ENCODE measurements around the gene HLA-DPA1. TPM values are rescaled to one million over a fixed set of nuclear protein-coding genes. Genes with fewer than 3 reads are reported as not detected.
"Not testable (repeated sequence)": the region's sequence is repeated elsewhere in the genome, so short reads cannot be mapped to it uniquely, and the experiment has no call there.

HLA-DPA1 gene
- total and polyA plus RNA-seq, 2 experiments from 2014 or later, result 2.6 to 4.7 TPM

GRCh38 chr6:33064723-33065122 is 8.7 kb downstream of the HLA-DPA1 start:
- WGBS (ENCODE audit: low lambda C conversion rate, missing lambda C conversion rate), result 32% methylated on average over 4 of the region's 4 CpGs
- Histone ChIP-seq H3K27ac (peak overlapping the region; percentile 8), H2AFZ (no peak overlapping the region), H3K4me3 (no peak overlapping the region), H3K27me3 (no peaks in the 10 kb centered on the region), H3K9me2 (replicated peaks; ENCODE audit: insufficient read depth) (no peaks in the 10 kb centered on the region), H3K36me3 (replicated peaks; ENCODE audit: insufficient read depth, low read depth) (no peaks in the 10 kb centered on the region), H3K4me2 (no peak overlapping the region), H3K4me1 (ENCODE audit: insufficient read depth) (no peaks in the 10 kb centered on the region), H4K20me1 (ENCODE audit: insufficient read depth, poor library complexity, severe bottlenecking) (no peaks in the 10 kb centered on the region), H3K79me2 (no peaks in the 10 kb centered on the region), H3K9me3 (ENCODE audit: low read depth) (no peaks in the 10 kb centered on the region)
- no peak for TF ChIP-seq EZH2phosphoT487 (IDR thresholded peaks at IDR 0.05; ENCODE audit: low read depth, severe bottlenecking, unreplicated experiment)
- TF ChIP-seq, protein P1, sequence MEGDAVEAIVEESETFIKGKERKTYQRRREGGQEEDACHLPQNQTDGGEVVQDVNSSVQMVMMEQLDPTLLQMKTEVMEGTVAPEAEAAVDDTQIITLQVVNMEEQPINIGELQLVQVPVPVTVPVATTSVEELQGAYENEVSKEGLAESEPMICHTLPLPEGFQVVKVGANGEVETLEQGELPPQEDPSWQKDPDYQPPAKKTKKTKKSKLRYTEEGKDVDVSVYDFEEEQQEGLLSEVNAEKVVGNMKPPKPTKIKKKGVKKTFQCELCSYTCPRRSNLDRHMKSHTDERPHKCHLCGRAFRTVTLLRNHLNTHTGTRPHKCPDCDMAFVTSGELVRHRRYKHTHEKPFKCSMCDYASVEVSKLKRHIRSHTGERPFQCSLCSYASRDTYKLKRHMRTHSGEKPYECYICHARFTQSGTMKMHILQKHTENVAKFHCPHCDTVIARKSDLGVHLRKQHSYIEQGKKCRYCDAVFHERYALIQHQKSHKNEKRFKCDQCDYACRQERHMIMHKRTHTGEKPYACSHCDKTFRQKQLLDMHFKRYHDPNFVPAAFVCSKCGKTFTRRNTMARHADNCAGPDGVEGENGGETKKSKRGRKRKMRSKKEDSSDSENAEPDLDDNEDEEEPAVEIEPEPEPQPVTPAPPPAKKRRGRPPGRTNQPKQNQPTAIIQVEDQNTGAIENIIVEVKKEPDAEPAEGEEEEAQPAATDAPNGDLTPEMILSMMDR (IDR thresholded peaks at IDR 0.05; ENCODE audit: poor library complexity), result no peak
- no peak for TF ChIP-seq EZH2 (IDR thresholded peaks at IDR 0.05; ENCODE audit: borderline replicate concordance)
- DNase-seq (ENCODE audit: low spot score), result peak; percentile 25

- not testable (repeated sequence) for H3K4me3 ChIP-seq; H3K79me2 ChIP-seq; H4K20me1 ChIP-seq (ENCODE audit: insufficient read depth, poor library complexity, severe bottlenecking); H3K4me1 ChIP-seq (ENCODE audit: insufficient read depth); H3K9me2 ChIP-seq (replicated peaks; ENCODE audit: insufficient read depth); H3K9me3 ChIP-seq (ENCODE audit: low read depth); H3K4me2 ChIP-seq; H2AFZ ChIP-seq; DNase-seq (ENCODE audit: low spot score); H3K27ac ChIP-seq; H3K27me3 ChIP-seq; H3K36me3 ChIP-seq (replicated peaks; ENCODE audit: insufficient read depth, low read depth)
- 64% methylated on average over 5 of the region's 5 CpGs for WGBS (ENCODE audit: low lambda C conversion rate, missing lambda C conversion rate)
Measured at GRCh38 chr6:33063435-33063834, 10.0 kb downstream of the HLA-DPA1 start.

GRCh38 chr6:33061987-33062386 is 11.5 kb downstream of the HLA-DPA1 start:
- Histone ChIP-seq H4K20me1 (ENCODE audit: insufficient read depth, poor library complexity, severe bottlenecking) (no peaks in the 10 kb centered on the region), H3K79me2 (no peaks in the 10 kb centered on the region), H3K36me3 (replicated peaks; ENCODE audit: insufficient read depth, low read depth) (no peaks in the 10 kb centered on the region), H3K9me3 (ENCODE audit: low read depth) (no peaks in the 10 kb centered on the region), H3K4me2 (no peak overlapping the region), H3K9me2 (replicated peaks; ENCODE audit: insufficient read depth) (no peaks in the 10 kb centered on the region), H3K4me1 (ENCODE audit: insufficient read depth) (no peaks in the 10 kb centered on the region), H3K27ac (no peak overlapping the region), H2AFZ (no peak overlapping the region), H3K27me3 (no peaks in the 10 kb centered on the region), H3K4me3 (no peak overlapping the region)
- no peak for DNase-seq (ENCODE audit: low spot score)
- 90% methylated on average over 2 of the region's 2 CpGs for WGBS (ENCODE audit: low lambda C conversion rate, missing lambda C conversion rate)
- TF ChIP-seq EZH2 (IDR thresholded peaks at IDR 0.05; ENCODE audit: borderline replicate concordance) (no peak), EZH2phosphoT487 (IDR thresholded peaks at IDR 0.05; ENCODE audit: low read depth, severe bottlenecking, unreplicated experiment) (no peak)
- TF ChIP-seq, protein P1 (IDR thresholded peaks at IDR 0.05; ENCODE audit: poor library complexity), result no peak

DNA sequence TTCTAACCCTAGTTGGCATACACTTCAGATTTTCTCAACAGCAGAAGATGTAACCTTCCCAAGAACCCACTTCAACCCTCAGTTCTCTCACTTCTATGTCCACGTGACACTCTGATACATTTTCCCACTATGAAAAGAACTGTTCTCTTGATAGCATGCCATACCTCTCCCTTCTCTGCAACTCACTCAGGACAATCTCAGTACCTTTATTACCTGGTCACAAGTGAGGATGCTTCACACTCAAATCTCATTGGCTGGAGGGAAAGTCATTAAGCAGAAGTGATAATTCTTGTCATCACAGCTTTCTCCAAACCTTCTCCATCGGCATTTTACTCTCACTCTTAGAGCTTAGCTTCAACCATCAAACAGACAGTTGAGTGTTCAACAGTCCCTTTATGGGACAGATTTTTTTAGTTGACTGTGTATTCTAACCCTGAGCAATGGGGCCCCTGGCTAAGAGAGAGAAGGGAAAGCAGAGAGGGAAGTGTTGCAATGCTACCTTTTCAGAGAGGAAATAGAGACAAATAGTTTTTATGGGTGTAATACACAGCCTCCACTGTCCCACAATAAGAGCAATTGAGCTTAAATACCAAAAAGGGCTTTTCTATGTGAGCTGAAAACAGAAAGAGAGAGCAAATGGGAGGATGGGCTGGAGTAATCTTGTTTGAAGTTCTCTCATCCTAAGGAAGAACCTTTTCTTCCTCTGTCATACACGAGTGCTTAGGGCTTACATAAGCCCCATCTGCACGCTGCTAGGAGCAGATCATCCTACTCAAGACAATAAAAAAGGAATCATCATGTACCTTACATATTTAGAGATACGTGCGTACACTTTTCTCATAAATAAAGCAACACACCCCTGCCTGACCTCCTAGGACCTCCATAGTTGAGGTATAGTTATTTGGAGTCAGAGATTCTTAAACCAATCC is 16.0 kb downstream of the HLA-DPA1 start:
- TF ChIP-seq EZH2 (IDR thresholded peaks at IDR 0.05; ENCODE audit: borderline replicate concordance), result no peak
- no peak for TF ChIP-seq EZH2phosphoT487 (IDR thresholded peaks at IDR 0.05; ENCODE audit: low read depth, severe bottlenecking, unreplicated experiment)
- TF ChIP-seq, protein P1 (IDR thresholded peaks at IDR 0.05; ENCODE audit: poor library complexity), result no peak
- WGBS (ENCODE audit: low lambda C conversion rate, missing lambda C conversion rate), result 68% methylated on average over 6 of the region's 6 CpGs

More for the DNA sequence above, 16.0 kb downstream of the HLA-DPA1 start:
- H3K9me2 ChIP-seq (replicated peaks; ENCODE audit: insufficient read depth), result no peaks in the 10 kb centered on the region
- H3K36me3 ChIP-seq (replicated peaks; ENCODE audit: insufficient read depth, low read depth), result no peaks in the 10 kb centered on the region
- no peak for DNase-seq (ENCODE audit: low spot score)
- H3K4me3 ChIP-seq, result no peak overlapping the region
- H2AFZ ChIP-seq, result no peak overlapping the region
- H3K4me1 ChIP-seq (ENCODE audit: insufficient read depth), result no peaks in the 10 kb centered on the region
- no peaks in the 10 kb centered on the region for H3K9me3 ChIP-seq (ENCODE audit: low read depth)
- H3K79me2 ChIP-seq, result no peaks in the 10 kb centered on the region
- no peaks in the 10 kb centered on the region for H4K20me1 ChIP-seq (ENCODE audit: insufficient read depth, poor library complexity, severe bottlenecking)
- no peak overlapping the region for H3K27ac ChIP-seq
- H3K27me3 ChIP-seq, result no peaks in the 10 kb centered on the region
- no peak overlapping the region for H3K4me2 ChIP-seq
